IPS-NIHi7 (cell line): ENCODE data around the gene PCSK2.
"Not testable (repeated sequence)": the region's sequence is repeated elsewhere in the genome, so short reads cannot be mapped to it uniquely, and the experiment has no call there.

Experiments
- DNase-seq: peaks from one replicate; pipeline ENCODE4 v3.0.0; 2012; ENCODE audit warnings: mixed read lengths; ENCODE audit errors: extremely low spot score

PCSK2 gene, protein sequence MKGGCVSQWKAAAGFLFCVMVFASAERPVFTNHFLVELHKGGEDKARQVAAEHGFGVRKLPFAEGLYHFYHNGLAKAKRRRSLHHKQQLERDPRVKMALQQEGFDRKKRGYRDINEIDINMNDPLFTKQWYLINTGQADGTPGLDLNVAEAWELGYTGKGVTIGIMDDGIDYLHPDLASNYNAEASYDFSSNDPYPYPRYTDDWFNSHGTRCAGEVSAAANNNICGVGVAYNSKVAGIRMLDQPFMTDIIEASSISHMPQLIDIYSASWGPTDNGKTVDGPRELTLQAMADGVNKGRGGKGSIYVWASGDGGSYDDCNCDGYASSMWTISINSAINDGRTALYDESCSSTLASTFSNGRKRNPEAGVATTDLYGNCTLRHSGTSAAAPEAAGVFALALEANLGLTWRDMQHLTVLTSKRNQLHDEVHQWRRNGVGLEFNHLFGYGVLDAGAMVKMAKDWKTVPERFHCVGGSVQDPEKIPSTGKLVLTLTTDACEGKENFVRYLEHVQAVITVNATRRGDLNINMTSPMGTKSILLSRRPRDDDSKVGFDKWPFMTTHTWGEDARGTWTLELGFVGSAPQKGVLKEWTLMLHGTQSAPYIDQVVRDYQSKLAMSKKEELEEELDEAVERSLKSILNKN

DNA sequence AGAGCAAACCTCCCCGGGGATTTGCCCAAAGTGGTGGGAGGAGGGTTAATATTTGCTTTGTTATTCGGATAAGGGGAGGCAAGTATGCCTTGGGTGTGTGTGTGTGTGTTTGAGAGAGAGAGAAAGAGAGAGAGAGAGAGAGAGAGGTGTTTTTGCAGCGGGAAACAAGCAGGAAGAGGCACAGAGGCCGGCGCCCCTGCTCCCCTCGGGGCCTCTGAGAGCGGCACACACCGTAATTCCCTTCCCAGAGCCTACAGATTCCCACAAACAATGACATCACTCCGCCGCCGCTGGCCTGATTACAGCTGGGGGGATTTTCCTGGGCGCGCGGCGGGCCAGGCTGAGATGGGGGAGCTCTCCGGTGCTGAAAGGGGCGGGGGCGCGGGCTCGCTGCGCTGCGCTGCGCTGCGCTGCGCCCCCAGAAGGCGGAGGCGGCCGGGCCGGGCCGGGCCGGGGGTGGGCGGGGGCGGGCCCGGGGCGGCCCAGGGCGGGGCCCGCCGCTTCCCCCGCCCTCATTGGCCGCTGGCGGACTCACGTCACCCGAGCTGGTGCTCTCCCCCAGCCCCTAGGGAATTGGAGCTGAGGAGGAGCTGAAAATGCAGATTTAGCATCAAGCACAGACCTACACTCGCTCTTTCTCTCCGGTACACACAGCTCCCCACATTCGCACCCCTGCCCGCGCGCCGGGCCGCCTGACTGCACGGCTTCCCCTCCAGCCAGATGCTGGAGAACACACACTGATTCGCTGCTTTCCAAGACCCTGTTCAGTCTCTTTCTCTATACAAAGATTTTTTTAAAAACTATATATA lies at the start of gene PCSK2:
TSS of gene PCSK2 (plus strand) at position 631 of the 809 bp plus-strand sequence. CDS start 266 bp downstream, outside the sequence.
- DNase-seq, result peak; percentile 88

DNA sequence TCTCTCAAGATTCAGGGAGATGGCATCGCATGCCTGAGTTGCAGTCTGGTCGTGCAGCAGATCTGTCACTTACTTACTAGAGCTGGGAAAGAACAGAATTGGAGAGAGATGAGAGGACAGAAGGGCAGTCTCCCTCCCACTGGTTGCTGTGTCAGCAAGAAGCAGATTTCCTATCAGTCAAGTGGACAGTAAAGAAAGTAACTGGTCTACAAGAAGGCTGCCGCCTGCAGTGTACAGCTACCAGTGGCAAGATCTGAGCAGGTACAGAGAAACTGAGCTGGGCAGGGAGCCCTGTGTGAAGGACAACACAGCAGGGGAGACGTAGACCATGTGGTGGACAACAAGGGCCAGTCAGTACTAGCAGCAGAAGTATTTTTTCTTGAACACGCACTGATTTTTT lies 49.5 kb upstream of the PCSK2 start:
- no peak for DNase-seq

DNA sequence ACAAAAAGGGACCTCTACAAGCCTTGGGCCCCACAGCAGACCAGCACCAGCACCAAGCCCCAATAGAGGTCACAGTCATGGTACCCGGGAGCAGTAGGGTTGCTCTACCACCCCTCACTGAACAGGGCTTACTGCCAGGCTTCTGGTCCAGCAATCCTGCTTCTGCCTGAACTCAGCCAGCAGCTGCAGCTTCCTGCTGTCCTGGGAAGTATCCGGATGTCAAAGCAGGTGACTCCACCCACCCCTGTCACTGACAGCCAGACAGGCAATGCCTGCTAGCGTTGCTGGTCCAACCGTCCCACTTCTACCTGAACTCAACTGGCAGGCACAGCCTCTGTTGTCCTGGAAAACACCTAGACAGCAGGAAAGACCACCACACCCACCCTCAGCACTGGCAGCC lies 47.0 kb upstream of the PCSK2 start:
- DNase-seq, result no peak

DNA sequence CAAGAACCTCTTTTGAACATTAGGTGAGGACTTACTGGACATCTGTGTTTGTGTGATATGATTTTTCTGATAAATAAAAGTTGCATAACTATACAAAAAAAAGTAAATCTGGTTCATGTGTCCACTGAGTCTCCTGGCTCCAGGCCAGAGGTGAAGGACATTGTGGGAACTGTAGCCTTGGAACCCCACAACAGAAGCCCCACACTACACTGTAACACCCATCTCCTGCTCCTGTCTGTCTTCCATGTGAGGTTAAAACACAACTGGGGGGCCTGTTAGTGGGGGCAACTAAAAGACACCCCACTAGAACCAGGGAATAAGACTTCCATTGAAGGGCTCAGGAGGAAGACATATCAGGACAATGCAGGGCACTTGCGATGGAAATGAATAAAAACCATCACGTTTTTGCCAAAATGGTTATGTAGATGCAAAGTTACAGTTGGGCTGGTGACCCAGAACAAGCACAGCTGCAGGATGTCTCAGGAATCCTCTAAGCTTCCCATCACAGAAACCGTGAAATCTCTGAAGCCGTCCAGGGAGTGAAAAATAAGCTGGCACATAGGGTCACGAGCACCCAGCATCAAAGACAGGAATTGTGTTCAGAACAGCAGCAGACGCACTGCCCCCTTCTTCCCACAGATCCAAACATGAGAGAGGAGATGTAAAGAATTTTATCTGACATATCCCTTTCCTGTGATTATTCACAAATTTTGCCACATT lies 36.7 kb upstream of the PCSK2 start:
- no peak for DNase-seq

DNA sequence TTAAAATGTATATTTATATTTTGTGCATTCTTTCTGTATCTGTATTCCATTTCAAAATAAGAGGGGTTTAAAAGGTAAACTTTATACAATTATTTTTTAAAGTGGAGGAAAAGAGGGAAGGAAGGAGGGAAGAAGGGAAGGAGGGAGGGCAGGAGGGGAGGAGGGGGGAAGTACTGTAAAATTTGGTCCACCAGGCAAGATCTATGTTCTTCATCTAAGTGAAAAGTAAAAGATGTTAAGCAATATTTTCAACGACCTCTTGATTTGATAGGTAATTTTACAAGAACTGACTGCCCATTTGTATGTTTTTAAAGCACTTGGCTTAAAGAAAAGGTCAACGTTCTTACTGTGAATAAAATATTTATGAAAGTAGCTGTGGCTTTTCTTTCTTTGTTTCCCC lies 29.8 kb upstream of the PCSK2 start:
- DNase-seq, result no peak

DNA sequence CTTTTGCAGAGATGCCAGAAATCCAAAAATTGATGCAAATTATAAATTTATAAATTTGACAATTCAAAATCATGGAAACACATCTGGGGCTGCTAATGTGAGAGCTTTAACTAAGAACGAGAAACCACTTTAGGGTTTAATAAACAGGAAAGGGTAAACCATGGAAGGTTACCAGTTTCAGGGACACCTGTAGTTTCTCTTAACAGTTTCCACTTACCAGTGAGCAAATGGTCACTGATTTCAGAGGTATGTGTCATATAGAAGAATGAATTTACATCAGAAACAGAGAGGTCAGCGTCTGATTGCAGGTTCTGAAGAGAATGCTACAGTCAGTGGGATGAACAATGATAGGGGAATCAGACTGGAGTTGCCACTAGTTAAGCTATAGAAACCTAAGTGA lies 24.8 kb upstream of the PCSK2 start:
- no peak for DNase-seq

DNA sequence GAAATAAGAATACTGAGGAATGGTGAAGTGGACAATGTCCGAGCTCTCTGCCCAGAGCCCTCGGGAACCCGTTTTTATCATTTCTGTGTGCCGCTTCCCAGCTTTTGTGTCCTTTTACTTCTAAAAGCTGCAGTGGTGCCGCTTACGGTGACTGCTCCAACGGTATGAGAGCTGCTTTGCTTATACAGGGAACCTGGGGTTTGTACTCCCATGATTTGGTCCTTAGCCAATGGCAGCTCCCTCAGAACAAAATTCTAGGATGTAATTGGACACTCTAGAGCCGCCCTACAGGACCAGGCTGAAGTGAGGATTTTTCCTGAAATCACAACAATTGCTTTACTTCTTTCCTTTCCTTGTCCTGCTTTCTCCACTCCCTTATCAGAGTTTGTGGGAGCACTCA lies 24.2 kb upstream of the PCSK2 start:
- peak; percentile 75 for DNase-seq

DNA sequence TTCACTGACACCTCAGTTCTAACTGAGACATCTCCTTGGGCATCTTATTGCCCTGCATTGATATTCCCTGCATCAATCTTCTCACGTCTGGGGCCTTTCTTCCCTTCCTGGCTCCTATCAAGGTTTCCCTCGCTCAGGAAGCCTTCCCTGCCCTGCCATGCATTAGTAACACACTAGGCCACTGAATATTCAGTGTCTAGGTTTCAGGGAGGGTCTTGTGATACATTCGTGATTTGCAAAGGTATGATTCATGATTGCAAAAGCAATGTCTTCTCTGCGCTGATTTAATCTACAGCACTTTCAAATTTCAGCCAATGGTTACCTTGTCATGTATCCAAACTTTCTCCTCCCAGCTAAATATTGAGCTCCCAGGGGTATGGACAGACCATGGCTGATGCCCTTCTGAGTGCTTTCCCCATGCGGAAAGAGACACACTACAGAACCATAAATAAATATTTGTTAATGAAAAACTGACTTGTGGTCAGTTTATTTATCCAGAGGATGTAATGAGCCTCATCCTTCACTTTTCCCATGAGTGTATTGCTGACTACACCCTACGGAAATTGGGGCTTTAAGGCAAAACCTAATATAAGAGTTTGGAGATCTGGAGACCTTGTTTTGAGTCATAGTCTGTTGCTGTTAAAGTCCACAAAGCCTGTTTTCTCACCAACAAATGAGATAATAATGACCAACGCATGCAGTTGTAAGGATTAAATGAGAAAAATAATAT lies 21.6 kb upstream of the PCSK2 start:
- no peak for DNase-seq

DNA sequence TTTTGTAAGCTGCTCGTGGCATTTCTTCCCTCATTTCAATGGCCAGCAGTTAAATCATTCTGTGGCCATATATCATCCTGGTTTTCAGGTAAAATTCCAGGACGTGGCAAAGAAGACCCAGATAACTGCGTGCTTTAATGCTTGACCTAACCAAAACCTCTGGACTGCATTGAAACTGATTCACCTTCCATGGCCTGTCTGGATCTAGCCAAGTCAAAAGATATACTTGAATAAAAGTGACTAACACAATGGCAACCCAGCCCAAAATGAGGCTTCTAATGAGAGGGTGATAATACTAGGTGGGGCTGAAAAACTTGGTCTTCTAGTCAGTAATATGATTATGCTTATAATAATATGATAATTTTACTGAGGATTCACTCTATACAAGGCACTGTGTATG lies 16.5 kb upstream of the PCSK2 start:
- DNase-seq, result no peak

DNA sequence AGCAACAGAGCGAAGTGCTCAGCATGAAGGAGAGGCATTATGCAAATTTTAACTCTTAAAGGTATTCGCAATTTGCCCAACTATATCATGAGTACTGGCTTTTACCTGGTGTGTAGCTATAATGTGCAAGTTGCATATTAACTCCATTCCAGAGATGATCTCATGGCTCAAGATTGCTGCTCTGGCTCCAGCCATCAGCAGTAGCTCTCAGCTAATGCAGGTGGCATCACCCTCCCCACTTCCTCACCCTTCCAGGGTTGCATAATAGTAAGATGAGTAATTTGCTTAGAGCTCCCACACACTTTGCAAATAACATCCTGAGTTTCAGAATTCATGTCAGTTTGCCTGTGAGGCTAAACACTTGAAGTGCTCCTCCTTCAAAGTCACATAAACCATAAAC lies 15.9 kb upstream of the PCSK2 start:
- DNase-seq, result no peak

DNA sequence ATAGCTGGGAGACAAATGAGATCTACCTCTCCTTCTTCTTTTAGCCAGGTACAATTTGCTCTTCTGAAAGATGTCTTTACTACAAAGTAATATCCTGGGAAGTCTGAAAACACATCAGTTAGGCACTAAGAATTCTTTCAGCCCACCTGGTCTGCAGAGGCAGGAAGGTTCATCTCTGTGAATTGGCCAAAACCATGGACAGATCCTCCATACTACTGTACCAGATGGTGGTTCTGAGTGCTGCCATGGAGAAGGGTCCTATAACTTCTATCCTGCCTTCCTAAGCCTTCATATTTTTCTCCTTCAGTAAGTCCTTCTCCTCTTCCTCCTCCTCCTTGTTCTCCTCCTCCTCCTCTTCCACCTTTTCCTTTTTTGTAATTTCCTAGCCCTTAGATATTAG lies 11.7 kb upstream of the PCSK2 start:
- no peak for DNase-seq

DNA sequence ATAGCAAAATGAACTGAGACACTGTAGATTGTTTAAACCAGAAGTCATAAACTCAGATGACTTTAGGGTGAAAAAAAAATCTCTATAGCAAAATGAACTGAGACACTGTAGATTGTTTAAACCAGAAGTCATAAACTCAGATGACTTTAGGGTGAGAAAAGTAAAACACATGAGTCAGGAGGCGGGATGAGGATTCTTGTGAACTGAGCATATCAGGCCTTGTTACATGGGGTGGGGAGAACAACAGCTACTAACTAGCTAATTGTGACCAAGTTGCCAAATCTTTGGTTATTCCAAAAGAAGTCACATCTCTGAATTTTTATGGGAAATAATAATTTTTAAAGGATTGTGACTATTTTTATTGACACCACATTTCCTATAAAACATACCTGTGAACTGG lies 7.0 kb upstream of the PCSK2 start:
- DNase-seq, result not testable (repeated sequence)

DNA sequence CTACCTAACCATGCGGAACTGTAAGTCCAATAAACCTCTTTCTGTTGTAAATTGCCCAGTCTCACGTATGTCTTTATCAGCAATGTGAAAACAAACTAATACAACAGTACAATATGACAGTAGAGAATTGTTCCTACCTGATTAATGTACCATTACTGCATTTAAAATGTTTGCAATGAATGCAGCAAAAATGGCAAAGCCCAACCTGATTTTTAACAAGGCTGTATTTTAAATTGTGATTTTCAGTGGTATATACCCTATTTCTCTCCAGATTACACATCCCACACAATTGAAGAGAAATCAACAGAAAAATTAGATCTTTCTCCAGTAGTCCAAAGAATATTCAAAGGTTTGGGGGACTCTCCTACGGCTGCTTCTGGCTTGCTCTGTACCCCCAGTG lies 3.3 kb upstream of the PCSK2 start:
- DNase-seq, result no peak

DNA sequence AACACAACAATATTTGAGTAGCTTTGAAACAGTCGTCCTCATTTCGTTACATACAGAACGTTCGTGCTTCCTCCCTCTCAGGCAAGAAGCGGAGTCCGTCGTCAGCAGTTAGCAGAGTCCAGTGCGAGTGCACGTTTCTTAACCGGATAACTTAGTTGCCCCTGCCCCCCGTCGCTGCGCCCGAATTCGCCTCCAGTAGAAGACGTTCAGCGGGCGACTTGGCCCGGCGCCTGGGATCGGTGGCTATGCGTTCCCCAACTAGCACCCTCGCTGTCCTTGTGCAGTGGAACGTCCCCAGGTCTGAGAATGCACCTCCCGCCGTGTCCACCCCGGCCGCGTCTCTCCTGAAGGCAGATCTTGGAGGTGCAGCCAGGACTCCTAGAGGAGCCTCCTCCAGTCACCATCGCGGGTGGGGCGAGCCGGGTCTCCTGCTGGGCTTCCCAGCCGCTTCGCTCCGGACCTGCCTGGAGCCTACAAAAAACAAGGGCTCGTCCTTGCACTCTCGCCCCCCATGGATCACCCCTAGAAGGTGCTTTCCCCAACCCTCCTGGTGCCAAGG lies 910 bp upstream of the PCSK2 start:
- DNase-seq, result no peak

DNA sequence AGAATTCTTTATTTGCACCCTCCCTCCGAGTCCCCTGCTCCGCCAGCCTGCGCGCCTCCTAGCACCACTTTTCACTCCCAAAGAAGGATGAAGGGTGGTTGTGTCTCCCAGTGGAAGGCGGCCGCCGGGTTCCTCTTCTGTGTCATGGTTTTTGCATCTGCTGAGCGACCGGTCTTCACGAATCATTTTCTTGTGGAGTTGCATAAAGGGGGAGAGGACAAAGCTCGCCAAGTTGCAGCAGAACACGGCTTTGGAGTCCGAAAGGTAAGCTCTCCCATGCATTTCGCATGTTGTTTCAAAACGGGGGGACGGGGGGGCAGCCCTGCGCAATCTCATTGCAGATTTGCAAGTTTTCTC lies 357 bp downstream of the PCSK2 start:
- no peak for DNase-seq

DNA sequence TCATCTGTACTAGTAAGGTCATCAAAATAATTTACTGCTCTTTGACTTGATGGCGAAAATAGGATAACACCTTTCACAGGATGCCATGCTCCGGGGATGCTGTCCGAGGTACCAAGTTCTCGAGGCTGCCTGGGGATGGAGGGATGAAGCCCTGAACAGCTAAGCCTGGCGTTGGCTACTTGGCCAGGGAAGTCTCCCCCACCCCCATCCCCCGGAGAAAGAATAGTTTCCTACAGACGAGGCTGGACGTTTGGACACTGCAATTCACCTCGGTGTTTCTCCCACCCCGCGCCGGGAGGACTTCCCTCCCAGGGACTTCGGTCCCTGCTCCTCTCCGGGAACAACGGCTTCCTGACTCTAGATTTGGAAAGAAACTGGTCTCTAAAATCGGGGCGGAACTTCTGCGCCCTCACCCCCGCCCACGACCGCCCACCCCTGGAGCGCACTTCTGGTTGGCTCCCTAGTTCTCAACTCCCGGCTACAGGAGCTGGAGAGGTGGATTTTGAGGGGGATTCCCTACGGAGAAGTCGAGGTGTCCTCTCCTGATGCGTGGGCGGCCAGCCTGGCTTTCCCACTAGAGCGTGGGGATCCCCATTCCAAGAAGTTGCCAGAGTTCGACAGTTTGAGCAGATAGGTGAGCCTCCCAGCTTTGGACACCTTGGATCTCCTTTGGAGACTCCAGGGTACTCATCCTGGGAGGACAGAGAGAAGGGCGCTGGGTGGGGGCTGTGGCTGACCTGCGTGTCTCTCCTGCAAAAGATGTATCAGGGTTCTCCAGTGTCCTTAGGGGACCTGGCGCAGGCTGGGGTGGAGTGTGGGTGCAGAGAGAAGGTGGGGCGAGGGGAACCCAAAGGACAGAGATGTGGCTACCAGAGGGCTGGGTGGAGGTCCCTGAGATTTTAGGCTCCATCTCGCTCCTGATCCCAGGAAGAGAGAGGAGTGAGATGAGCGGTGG lies 1.1 kb downstream of the PCSK2 start:
- peak; percentile 51 for DNase-seq

DNA sequence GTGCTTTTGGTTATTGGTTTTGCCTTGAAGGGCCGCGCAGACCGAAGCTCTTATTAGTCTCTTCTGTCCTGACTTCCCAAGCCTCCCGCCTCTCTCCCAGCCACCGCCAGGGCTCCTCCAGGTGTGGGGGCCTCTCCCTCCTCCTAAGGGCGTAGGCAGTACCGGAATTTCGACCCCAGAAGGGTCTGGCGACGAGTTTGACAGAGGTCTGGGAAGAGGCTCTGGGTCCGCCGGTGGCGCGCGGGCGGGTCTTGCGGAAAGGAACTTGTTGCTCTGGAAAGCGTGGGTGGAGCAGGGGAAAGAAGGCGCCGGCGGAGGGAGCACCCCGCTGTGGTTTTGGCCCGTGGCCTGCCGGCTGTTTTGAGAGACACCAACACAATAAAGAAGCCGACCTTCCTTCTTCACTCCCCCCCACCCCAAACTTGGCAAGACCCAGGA lies 1.8 kb downstream of the PCSK2 start:
- DNase-seq, result peak; percentile 37

DNA sequence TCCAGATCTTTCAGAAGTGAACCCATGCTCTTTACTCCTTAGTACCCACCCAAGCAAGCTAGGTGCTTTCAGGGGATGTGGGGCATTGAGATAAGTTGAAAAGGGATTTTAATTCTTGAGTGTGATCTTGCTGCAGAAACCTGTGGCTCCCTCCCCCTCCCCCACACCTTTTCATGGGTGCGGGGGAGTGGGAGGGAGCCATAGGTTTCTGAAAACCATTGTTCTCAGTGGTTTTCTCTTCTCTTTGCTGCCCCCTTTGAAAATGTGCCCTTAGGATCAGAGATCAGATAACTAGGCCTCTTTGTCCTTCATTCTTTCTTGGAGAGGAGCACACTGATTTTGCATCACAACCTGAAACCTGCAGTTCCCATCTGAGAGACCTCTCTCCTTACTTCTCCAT lies 2.4 kb downstream of the PCSK2 start:
- DNase-seq, result no peak

DNA sequence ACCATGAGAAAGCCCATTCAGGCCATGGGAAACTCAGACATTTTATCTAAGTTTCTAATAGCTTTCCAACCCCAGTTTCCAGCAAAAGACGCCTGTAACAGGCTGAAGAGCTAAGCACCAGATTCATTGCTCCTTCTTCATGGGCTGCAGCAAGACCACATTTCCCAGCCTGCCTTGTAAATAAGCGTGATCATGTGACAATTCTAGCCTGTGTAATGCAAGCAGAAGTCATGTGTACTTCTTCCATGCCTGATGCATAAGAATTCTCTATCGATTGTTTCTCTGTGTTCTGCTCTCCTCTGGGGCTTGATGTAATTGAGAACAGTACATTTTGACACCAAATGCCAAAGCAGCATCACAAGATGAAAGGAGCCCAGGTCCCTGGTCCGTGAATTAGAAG lies 6.8 kb downstream of the PCSK2 start:
- no peak for DNase-seq

DNA sequence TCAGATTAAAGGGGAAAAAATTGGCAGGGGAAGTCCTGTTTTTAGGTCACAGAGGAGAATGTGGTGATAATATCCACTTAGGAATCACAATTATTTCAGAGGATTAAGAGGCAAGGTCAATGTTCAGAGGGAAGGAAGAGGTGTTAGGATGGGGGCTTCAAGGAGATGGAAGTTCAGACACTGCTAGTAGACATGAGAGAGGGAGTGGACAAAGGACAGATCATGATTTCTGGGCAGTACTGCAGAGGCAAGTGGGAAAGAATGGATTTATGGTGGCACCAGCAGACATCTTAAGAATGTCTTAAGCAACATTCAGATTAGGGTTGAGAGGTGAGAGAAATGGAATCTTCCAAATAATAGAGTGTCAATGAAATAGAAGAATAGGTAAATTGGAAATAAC lies 9.9 kb downstream of the PCSK2 start:
- no peak for DNase-seq
